Epithelial cell of esophagus (primary cell): ENCODE results near the gene ST7L.

ENCODE experiments used
- DNase-seq: peaks from one replicate; pipeline ENCODE4 v3.0.0; 2010; ENCODE audit warnings: low read depth
- H3K4me3 ChIP-seq: 2 replicates; pipeline ENCODE4 v1.5.1; 2011; ENCODE audit warnings: mild to moderate bottlenecking, low read length, control low read depth
- CTCF ChIP-seq: IDR thresholded peaks from 2 replicates; pipeline ENCODE4 v1.5.1; 2011; ENCODE audit warnings: low read depth, mild to moderate bottlenecking, low read length, control low read depth, inconsistent platforms; ENCODE audit not compliant: insufficient read depth; ENCODE audit errors: missing control alignments

ST7L gene

GRCh38 chr1:112542206-112542973 lies 76.6 kb downstream of the ST7L start:
- TF ChIP-seq CTCF, result no peak
- no peak for DNase-seq
- no peak overlapping the region for H3K4me3 ChIP-seq

- no peak for TF ChIP-seq CTCF
- DNase-seq, result no peak
- H3K4me3 ChIP-seq, result no peak overlapping the region
These were observed 77.6 kb downstream of the ST7L start for GRCh38 chr1:112541299-112541698.

- no peak overlapping the region for H3K4me3 ChIP-seq
- DNase-seq, result no peak
- TF ChIP-seq CTCF, result no peak
These were observed 78.6 kb downstream of the ST7L start for GRCh38 chr1:112540226-112540794.

- H3K4me3 ChIP-seq, result no peak overlapping the region
- no peak for DNase-seq
- no peak for TF ChIP-seq CTCF
These were observed 80.1 kb downstream of the ST7L start for GRCh38 chr1:112538883-112539282.

- H3K4me3 ChIP-seq, result no peak overlapping the region
- TF ChIP-seq CTCF, result no peak
- no peak for DNase-seq
These were observed 81.5 kb downstream of the ST7L start for GRCh38 chr1:112537456-112537855.

- no peak for DNase-seq
- H3K4me3 ChIP-seq, result no peak overlapping the region
- TF ChIP-seq CTCF, result no peak
These were observed 82.4 kb downstream of the ST7L start for GRCh38 chr1:112536561-112536960.

GRCh38 chr1:112533029-112533428 lies 85.9 kb downstream of the ST7L start:
- no peak overlapping the region for H3K4me3 ChIP-seq
- no peak for TF ChIP-seq CTCF
- DNase-seq, result no peak
